ENCODE data around the gene SFTA2.
"Not testable (repeated sequence)": the region's sequence is repeated elsewhere in the genome, so short reads cannot be mapped to it uniquely, and the experiment has no call there.

Gene SFTA2

GRCh38 chr6:30912746-30913520 is 19.0 kb downstream of the SFTA2 start:
- DNase-seq (ENCODE audit: low read depth) = no peak

GRCh38 chr6:30910473-30910872 is 21.5 kb downstream of the SFTA2 start:
- not testable (repeated sequence) for DNase-seq (ENCODE audit: low read depth)

- no peak for DNase-seq (ENCODE audit: low read depth)
Measured at GRCh38 chr6:30908700-30909099, 23.3 kb downstream of the SFTA2 start.

GRCh38 chr6:30907758-30908591 is 24.0 kb downstream of the SFTA2 start, which contains the start of gene GTF2H4:
Gene GTF2H4, plus strand, starts transcription at chr6:30908207.
- DNase-seq (ENCODE audit: low read depth) = peak; percentile 90

- not testable (repeated sequence) for DNase-seq (ENCODE audit: low read depth)
Measured at GRCh38 chr6:30907290-30907757, 24.6 kb downstream of the SFTA2 start.

- DNase-seq (ENCODE audit: low read depth) = no peak
Measured at GRCh38 chr6:30903236-30903635, 28.7 kb downstream of the SFTA2 start.

- DNase-seq (ENCODE audit: low read depth) = no peak
Measured at GRCh38 chr6:30902709-30903108, 29.3 kb downstream of the SFTA2 start.

- DNase-seq (ENCODE audit: low read depth) = not testable (repeated sequence)
Measured at GRCh38 chr6:30902196-30902595, 29.8 kb downstream of the SFTA2 start.

- no peak for DNase-seq (ENCODE audit: low read depth)
Measured at GRCh38 chr6:30901436-30901835, 30.5 kb downstream of the SFTA2 start.

GRCh38 chr6:30900863-30901417 is 31.0 kb downstream of the SFTA2 start:
- no peak for DNase-seq (ENCODE audit: low read depth)

- no peak for DNase-seq (ENCODE audit: low read depth)
Measured at GRCh38 chr6:30898750-30899360, 33.1 kb downstream of the SFTA2 start.

GRCh38 chr6:30897882-30898281 is 34.1 kb downstream of the SFTA2 start:
- no peak for DNase-seq (ENCODE audit: low read depth)

- no peak for DNase-seq (ENCODE audit: low read depth)
Measured at GRCh38 chr6:30896541-30896940, 35.4 kb downstream of the SFTA2 start.

- DNase-seq (ENCODE audit: low read depth) = no peak
Measured at GRCh38 chr6:30895343-30895742, 36.6 kb downstream of the SFTA2 start.

- no peak for DNase-seq (ENCODE audit: low read depth)
Measured at GRCh38 chr6:30894935-30895334, 37.0 kb downstream of the SFTA2 start.

- no peak for DNase-seq (ENCODE audit: low read depth)
Measured at GRCh38 chr6:30894381-30894780, 37.6 kb downstream of the SFTA2 start.

GRCh38 chr6:30893666-30894065 is 38.3 kb downstream of the SFTA2 start:
- DNase-seq (ENCODE audit: low read depth) = no peak

- no peak for DNase-seq (ENCODE audit: low read depth)
Measured at GRCh38 chr6:30893001-30893591, 38.9 kb downstream of the SFTA2 start.

- DNase-seq (ENCODE audit: low read depth) = no peak
Measured at GRCh38 chr6:30891816-30892538, 40.0 kb downstream of the SFTA2 start.

GRCh38 chr6:30891450-30891723 is 40.6 kb downstream of the SFTA2 start:
- no peak for DNase-seq (ENCODE audit: low read depth)

- DNase-seq (ENCODE audit: low read depth) = no peak
Measured at GRCh38 chr6:30890646-30891449, 41.1 kb downstream of the SFTA2 start.
